ENCODE measurements around the gene SSTR5.

The SSTR5 gene

GRCh38 chr16:1119766-1120576 is 47.4 kb downstream of the SSTR5 start:
- H3K9me3 ChIP-seq (ENCODE audit: insufficient read depth, low read length): no peaks in the 10 kb centered on the region
- peaks cover 17% of the 10 kb centered on the region for H3K4me1 ChIP-seq (ENCODE audit: insufficient read depth, insufficient read length)
- no peak overlapping the region for H3K9ac ChIP-seq (ENCODE audit: insufficient read length, low read depth)
- DNase-seq (ENCODE audit: low read depth, low spot score): no peak
- peaks cover 83% of the 10 kb centered on the region for H3K27me3 ChIP-seq (ENCODE audit: insufficient read depth, insufficient read length)
- H3K36me3 ChIP-seq (ENCODE audit: insufficient read depth, insufficient read length, low read length): no peaks in the 10 kb centered on the region
- TF ChIP-seq YY1 (IDR thresholded peaks at IDR 0.05; ENCODE audit: insufficient read depth, insufficient read length) (no peak), SUZ12 (IDR thresholded peaks at IDR 0.05; ENCODE audit: extremely low read depth, insufficient read depth, insufficient read length) (no peak), ZNF274 (IDR thresholded peaks at IDR 0.05; ENCODE audit: low read depth, low read length) (no peak)
- H3K4me3 ChIP-seq (ENCODE audit: insufficient read length, low read depth): no peak overlapping the region

- peaks cover 82% of the 10 kb centered on the region for H3K27me3 ChIP-seq (ENCODE audit: insufficient read depth, insufficient read length)
- H3K4me1 ChIP-seq (ENCODE audit: insufficient read depth, insufficient read length): peaks cover 22% of the 10 kb centered on the region
- H3K4me3 ChIP-seq (ENCODE audit: insufficient read length, low read depth): no peak overlapping the region
- H3K9ac ChIP-seq (ENCODE audit: insufficient read length, low read depth): no peak overlapping the region
- no peak for DNase-seq (ENCODE audit: low read depth, low spot score)
- no peaks in the 10 kb centered on the region for H3K36me3 ChIP-seq (ENCODE audit: insufficient read depth, insufficient read length, low read length)
- H3K9me3 ChIP-seq (ENCODE audit: insufficient read depth, low read length): no peaks in the 10 kb centered on the region
- TF ChIP-seq YY1 (IDR thresholded peaks at IDR 0.05; ENCODE audit: insufficient read depth, insufficient read length) (no peak), ZNF274 (IDR thresholded peaks at IDR 0.05; ENCODE audit: low read depth, low read length) (no peak), SUZ12 (IDR thresholded peaks at IDR 0.05; ENCODE audit: extremely low read depth, insufficient read depth, insufficient read length) (no peak)
Observed at GRCh38 chr16:1120577-1120941, 48.0 kb downstream of the SSTR5 start.

GRCh38 chr16:1121009-1121408 is 48.5 kb downstream of the SSTR5 start:
- no peak for DNase-seq (ENCODE audit: low read depth, low spot score)
- peaks cover 79% of the 10 kb centered on the region for H3K27me3 ChIP-seq (ENCODE audit: insufficient read depth, insufficient read length)
- TF ChIP-seq ZNF274 (IDR thresholded peaks at IDR 0.05; ENCODE audit: low read depth, low read length) (no peak), YY1 (IDR thresholded peaks at IDR 0.05; ENCODE audit: insufficient read depth, insufficient read length) (no peak), SUZ12 (IDR thresholded peaks at IDR 0.05; ENCODE audit: extremely low read depth, insufficient read depth, insufficient read length) (no peak)
- H3K9me3 ChIP-seq (ENCODE audit: insufficient read depth, low read length): no peaks in the 10 kb centered on the region
- H3K36me3 ChIP-seq (ENCODE audit: insufficient read depth, insufficient read length, low read length): no peaks in the 10 kb centered on the region
- H3K4me1 ChIP-seq (ENCODE audit: insufficient read depth, insufficient read length): peaks cover 23% of the 10 kb centered on the region
- no peak overlapping the region for H3K4me3 ChIP-seq (ENCODE audit: insufficient read length, low read depth)
- no peak overlapping the region for H3K9ac ChIP-seq (ENCODE audit: insufficient read length, low read depth)

- Histone ChIP-seq H3K4me1 (ENCODE audit: insufficient read depth, insufficient read length) (peaks cover 22% of the 10 kb centered on the region), H3K9ac (ENCODE audit: insufficient read length, low read depth) (peak overlapping the region; percentile 24), H3K36me3 (ENCODE audit: insufficient read depth, insufficient read length, low read length) (no peaks in the 10 kb centered on the region), H3K9me3 (ENCODE audit: insufficient read depth, low read length) (no peaks in the 10 kb centered on the region), H3K27me3 (ENCODE audit: insufficient read depth, insufficient read length) (peaks cover 73% of the 10 kb centered on the region), H3K4me3 (ENCODE audit: insufficient read length, low read depth) (no peak overlapping the region)
- no peak for DNase-seq (ENCODE audit: low read depth, low spot score)
- TF ChIP-seq ZNF274 (IDR thresholded peaks at IDR 0.05; ENCODE audit: low read depth, low read length) (no peak), SUZ12 (IDR thresholded peaks at IDR 0.05; ENCODE audit: extremely low read depth, insufficient read depth, insufficient read length) (no peak), YY1 (IDR thresholded peaks at IDR 0.05; ENCODE audit: insufficient read depth, insufficient read length) (no peak)
Observed at GRCh38 chr16:1121601-1122397, 49.3 kb downstream of the SSTR5 start.

- Histone ChIP-seq H3K27me3 (ENCODE audit: insufficient read depth, insufficient read length) (peaks cover 72% of the 10 kb centered on the region), H3K4me3 (ENCODE audit: insufficient read length, low read depth) (no peak overlapping the region), H3K9me3 (ENCODE audit: insufficient read depth, low read length) (no peaks in the 10 kb centered on the region), H3K4me1 (ENCODE audit: insufficient read depth, insufficient read length) (peaks cover 19% of the 10 kb centered on the region), H3K9ac (ENCODE audit: insufficient read length, low read depth) (peak overlapping the region; percentile 24), H3K36me3 (ENCODE audit: insufficient read depth, insufficient read length, low read length) (no peaks in the 10 kb centered on the region)
- TF ChIP-seq YY1 (IDR thresholded peaks at IDR 0.05; ENCODE audit: insufficient read depth, insufficient read length): no peak
- no peak for TF ChIP-seq ZNF274 (IDR thresholded peaks at IDR 0.05; ENCODE audit: low read depth, low read length)
- TF ChIP-seq SUZ12 (IDR thresholded peaks at IDR 0.05; ENCODE audit: extremely low read depth, insufficient read depth, insufficient read length): no peak
- no peak for DNase-seq (ENCODE audit: low read depth, low spot score)
Observed at GRCh38 chr16:1122398-1122765, 49.8 kb downstream of the SSTR5 start.

- peaks cover 66% of the 10 kb centered on the region for H3K27me3 ChIP-seq (ENCODE audit: insufficient read depth, insufficient read length)
- TF ChIP-seq ZNF274 (IDR thresholded peaks at IDR 0.05; ENCODE audit: low read depth, low read length) (no peak), SUZ12 (IDR thresholded peaks at IDR 0.05; ENCODE audit: extremely low read depth, insufficient read depth, insufficient read length) (no peak), YY1 (IDR thresholded peaks at IDR 0.05; ENCODE audit: insufficient read depth, insufficient read length) (no peak)
- DNase-seq (ENCODE audit: low read depth, low spot score): no peak
Observed at GRCh38 chr16:1123525-1124230, 51.1 kb downstream of the SSTR5 start.

More at GRCh38 chr16:1123525-1124230, 51.1 kb downstream of the SSTR5 start:
- H3K9me3 ChIP-seq (ENCODE audit: insufficient read depth, low read length): no peaks in the 10 kb centered on the region
- peaks cover 16% of the 10 kb centered on the region for H3K4me1 ChIP-seq (ENCODE audit: insufficient read depth, insufficient read length)
- H3K9ac ChIP-seq (ENCODE audit: insufficient read length, low read depth): no peak overlapping the region
- no peak overlapping the region for H3K4me3 ChIP-seq (ENCODE audit: insufficient read length, low read depth)
- no peaks in the 10 kb centered on the region for H3K36me3 ChIP-seq (ENCODE audit: insufficient read depth, insufficient read length, low read length)
